SK-N-SH (cell line): ENCODE measurements around the gene HOXD11. TPM values are rescaled to one million over a fixed set of nuclear protein-coding genes. Genes with fewer than 3 reads are reported as not detected.
A peak's percentile ranks its signal among the peaks of the same experiment; 100 is the strongest.

Experiments
- CTCF ChIA-PET: fragments of 300-600, 350-600 bp; formaldehyde crosslinking; extraction: SDS; loops from one replicate; lab custom pipeline; 2021; lab: Yijun Ruan, JAX
- POLR2A ChIA-PET: fragments of 350-600 bp; sonication (Branson Sonifier 250); formaldehyde crosslinking; extraction: SDS; loops from one replicate; lab custom pipeline; 2020; ENCODE audit warnings: antibody characterized with exemption, inconsistent platforms; lab: Yijun Ruan, JAX
- DNase-seq: peaks from one replicate; pipeline ENCODE4 v3.0.0; 2012
- H2AFZ ChIP-seq: fragments of 200-600 bp; sonication (generic); 2 replicates; pipeline ENCODE4 v1.8.1; 2016; ENCODE audit warnings: antibody characterized with exemption, mild to moderate bottlenecking, low read depth
- H3F3A ChIP-seq: fragments of 200-600 bp; sonication (generic); replicated peaks from 2 replicates; pipeline ENCODE3; 2016; ENCODE audit warnings: antibody characterized with exemption, mild to moderate bottlenecking; ENCODE audit not compliant: insufficient read depth
- H3K27ac ChIP-seq, 2 experiments: fragments of 200-500 bp in 1 of 2; fragments of 200-600 bp in 1 of 2; sonication (Bioruptor generic) in 1 of 2; sonication (generic), shearing (Covaris generic) in 1 of 2; 2 replicates each; pipeline versions ENCODE4 v1.5.1 to v1.6.1; 2014 to 2016; ENCODE audit warnings: low read depth in 2 of 2, inconsistent platforms in 1 of 2, low read length in 1 of 2, mild to moderate bottlenecking in 1 of 2, mixed read lengths in 1 of 2
- H3K27me3 ChIP-seq: fragments of 200-600 bp; sonication (generic), shearing (Covaris generic); 2 replicates; pipeline ENCODE4 v1.6.1; 2016; ENCODE audit warnings: mixed run types; ENCODE audit not compliant: insufficient read depth
- H3K36me3 ChIP-seq, 2 experiments: fragments of 200-500 bp in 1 of 2; fragments of 200-600 bp in 1 of 2; sonication (Bioruptor generic) in 1 of 2; sonication (generic) in 1 of 2; replicated peaks in 1 of 2; 2 replicates each; pipeline versions ENCODE3 to v1.5.1; 2014 to 2016; ENCODE audit warnings: low read length in 1 of 2, mild to moderate bottlenecking in 1 of 2; ENCODE audit not compliant: insufficient read depth in 2 of 2, control insufficient read depth in 1 of 2
- H3K4me1 ChIP-seq, 2 experiments: fragments of 200-500 bp in 1 of 2; fragments of 200-600 bp in 1 of 2; sonication (Bioruptor generic) in 1 of 2; sonication (generic), shearing (Covaris generic) in 1 of 2; 2 replicates each; pipeline versions ENCODE4 v1.5.1 to v1.6.1; 2014 to 2016; ENCODE audit warnings: low read depth in 1 of 2, low read length in 1 of 2, mixed run types in 1 of 2; ENCODE audit not compliant: insufficient read depth in 2 of 2, control insufficient read depth in 1 of 2
- H3K4me2 ChIP-seq: fragments of 200-600 bp; sonication (generic), shearing (Covaris generic); 2 replicates; pipeline ENCODE4 v1.6.1; 2017; ENCODE audit warnings: mixed run types
- H3K4me3 ChIP-seq, 2 experiments: fragments of 200-500 bp in 1 of 2; fragments of 200-600 bp in 1 of 2; sonication (Bioruptor generic) in 1 of 2; sonication (generic), shearing (Covaris generic) in 1 of 2; 2 replicates each; pipeline versions ENCODE4 v1.5.1 to v1.8.1; 2014 to 2016; ENCODE audit warnings: low read depth in 2 of 2, inconsistent platforms in 1 of 2, low read length in 1 of 2, mild to moderate bottlenecking in 1 of 2, mixed read lengths in 1 of 2, moderate library complexity in 1 of 2
- H3K79me2 ChIP-seq: fragments of 200-600 bp; sonication (generic); 2 replicates; pipeline ENCODE4 v1.8.1; 2017; ENCODE audit warnings: mild to moderate bottlenecking; ENCODE audit not compliant: insufficient read depth
- H3K9ac ChIP-seq: fragments of 200-600 bp; sonication (generic); 2 replicates; pipeline ENCODE4 v1.6.1; 2017; ENCODE audit warnings: mixed run types
- H3K9me2 ChIP-seq: fragments of 200-600 bp; sonication (generic); 2 replicates; pipeline ENCODE4 v1.6.1; 2017; ENCODE audit warnings: mixed run types
- H3K9me3 ChIP-seq: fragments of 200-600 bp; sonication (generic); 2 replicates; pipeline ENCODE4 v1.6.1; 2017; ENCODE audit warnings: mixed run types, mild to moderate bottlenecking, moderate library complexity
- H4K20me1 ChIP-seq: fragments of 200-600 bp; sonication (generic); 2 replicates; pipeline ENCODE4 v1.6.1; 2017; ENCODE audit warnings: mild to moderate bottlenecking, mixed run types; ENCODE audit not compliant: insufficient read depth
- CTCF ChIP-seq: fragments of 200-600 bp; sonication (generic); IDR thresholded peaks from 2 replicates; pipeline ENCODE4 v1.6.1; 2017; ENCODE audit warnings: antibody characterized with exemption, mild to moderate bottlenecking, moderate library complexity
- EZH2phosphoT487 ChIP-seq: fragments of 200-600 bp; sonication (generic); IDR thresholded peaks from 2 replicates; pipeline ENCODE4 v1.6.1; 2017; ENCODE audit warnings: low read depth, mixed run types, mild to moderate bottlenecking, antibody characterized with exemption, moderate library complexity, borderline replicate concordance
- FOSL2 ChIP-seq: IDR thresholded peaks from 2 replicates; pipeline ENCODE4 v1.4.0; 2012; ENCODE audit warnings: low read depth, mild to moderate bottlenecking, moderate library complexity, borderline replicate concordance
- IRF3 ChIP-seq: fragments of 150-350 bp; IDR thresholded peaks from 2 replicates; pipeline ENCODE4 v1.6.1; 2016; ENCODE audit warnings: mild to moderate bottlenecking, low read depth, low read length
- JUND ChIP-seq: IDR thresholded peaks from 2 replicates; pipeline ENCODE4 v1.4.0; 2012
- MAX ChIP-seq: IDR thresholded peaks from 2 replicates; pipeline ENCODE4 v1.4.0; 2012; ENCODE audit warnings: low read depth
- RAD21 ChIP-seq: IDR thresholded peaks from 2 replicates; pipeline ENCODE4 v1.6.1; 2012; ENCODE audit warnings: mild to moderate bottlenecking, low read length
- SIN3A ChIP-seq: IDR thresholded peaks from 2 replicates; pipeline ENCODE4 v1.6.1; 2012; ENCODE audit warnings: low read depth, mild to moderate bottlenecking, low read length, moderate library complexity, borderline replicate concordance
- SMC3 ChIP-seq: IDR thresholded peaks from 2 replicates; pipeline ENCODE4 v1.6.1; 2012; ENCODE audit warnings: low read depth, low read length, improper control_type of control experiment
- YY1 ChIP-seq: IDR thresholded peaks from 2 replicates; pipeline ENCODE4 v1.4.0; 2012; ENCODE audit warnings: low read depth, mild to moderate bottlenecking
- WGBS: methylation state at CpG from one replicate; pipeline ENCODE4 v1.1.6; 2017; ENCODE audit warnings: low lambda C conversion rate; 5-methylcytosine and 5-hydroxymethylcytosine counted together
- polyA plus RNA-seq, 3 experiments: library from polyadenylated mRNA; depleted of rRNA; stranded (reverse); fragments of >200 nt; gene quantifications; 2 replicates each; pipeline ENCODE4 v1.2.3, GENCODE V29; 2012

HOXD11 gene
- polyA plus RNA-seq, 1 of the 3 experiments (the other 2 are of a cell fraction) = not detected

- H4K20me1 ChIP-seq = 0 out of 2 replicates have a peak, but pooled peaks cover 8% of the 10 kb centered on the region
- H3K4me1 ChIP-seq = peaks cover 0 to 24% of the 10 kb centered on the region in 2 experiments; a peak in 1 of 4 replicates
- POLR2A ChIA-PET = no interaction called here
- H2AFZ ChIP-seq = no peak overlapping the region; the same call in 1 of the 2 replicates
- peak; percentile 86 for DNase-seq
- H3K27me3 ChIP-seq = peaks cover 95% of the 10 kb centered on the region
- H3K9ac ChIP-seq = no peak overlapping the region
- H3K4me2 ChIP-seq = peak overlapping the region; percentile 66
- peak overlapping the region; percentile 40 to 52 for H3K4me3 ChIP-seq
- H3K79me2 ChIP-seq = no peaks in the 10 kb centered on the region
- no peaks in the 10 kb centered on the region for H3K9me2 ChIP-seq
- no peaks in the 10 kb centered on the region for H3K9me3 ChIP-seq
- TF ChIP-seq FOSL2 = no peak
- peak; percentile 75 for TF ChIP-seq RAD21
- TF ChIP-seq CTCF = peak; percentile 78
- peak; percentile 51 for TF ChIP-seq SMC3
- TF ChIP-seq JUND = no peak
- 0 out of 2 replicates have a peak, but pooled peaks have one; percentile 23 for TF ChIP-seq MAX
- TF ChIP-seq EZH2phosphoT487 = peak; percentile 77; the same call in 1 of the 2 replicates
- no peaks in the 10 kb centered on the region for H3K36me3 ChIP-seq
- no peak overlapping the region for H3K27ac ChIP-seq
- CTCF ChIA-PET = interaction anchor here (0.6 to 13.5 kb wide), 46 partner anchors 8 to 1395 kb away, joined by 3 to 264 read pairs (median 4); partner anchors contain the start of genes HOXD10, HOXD11 and HOXD12
- WGBS = 8% methylated on average over 30 of the region's 49 CpGs
- H3F3A ChIP-seq = no peaks in the 10 kb centered on the region
These were observed 18.8 kb upstream of the HOXD11 start for GRCh38 chr2:176088048-176088936.

GRCh38 chr2:176088937-176089842 is 17.9 kb upstream of the HOXD11 start:
- ChIA-PET CTCF (interaction anchor here (0.6 to 13.5 kb wide), 35 partner anchors 9 to 1395 kb away, joined by 3 to 264 read pairs (median 5); partner anchors contain the start of genes HOXD10, HOXD11 and HOXD12), POLR2A (no interaction called here)
- no peak for DNase-seq
- Histone ChIP-seq H3K79me2 (no peaks in the 10 kb centered on the region), H3K27me3 (peaks cover 95% of the 10 kb centered on the region), H3K36me3 (no peaks in the 10 kb centered on the region), H3K4me3 (no peak overlapping the region), H3K9me3 (no peaks in the 10 kb centered on the region), H4K20me1 (0 out of 2 replicates have a peak, but pooled peaks cover 3% of the 10 kb centered on the region), H3K9ac (no peak overlapping the region), H3F3A (no peaks in the 10 kb centered on the region), H3K4me1 (peaks cover 0 to 25% of the 10 kb centered on the region in 2 experiments; a peak in 1 of 4 replicates), H2AFZ (no peak overlapping the region), H3K9me2 (no peaks in the 10 kb centered on the region), H3K27ac (no peak overlapping the region), H3K4me2 (no peak overlapping the region)
- TF ChIP-seq IRF3 (no peak), CTCF (no peak), SIN3A (no peak), YY1 (no peak)
- 22% methylated on average over 6 of the region's 6 CpGs for WGBS
